ENCODE data around the gene TBC1D22B. TPM values are rescaled to one million over a fixed set of nuclear protein-coding genes. Genes with fewer than 3 reads are reported as not detected.

TBC1D22B gene
- total and polyA plus RNA-seq, 9 of the 15 experiments (the other 6 are each of a cell fraction or from before 2014, with no cell fraction given): 4.8 to 24.2 (median 13.5) TPM

- TF ChIP-seq GMEB1 (CRISPR knock-in tag; IDR thresholded peaks at IDR 0.05) (no peak), MCM2 (IDR thresholded peaks at IDR 0.05; ENCODE audit: low read depth) (no peak), CBX3 (IDR thresholded peaks at IDR 0.05; ENCODE audit: borderline replicate concordance in 1 of 2, low read length in 2 of 2) (peak in 1 of 2 experiments; percentile 76; a peak in 1 of 3 replicates), CC2D1A (IDR thresholded peaks at IDR 0.05) (peak; percentile 90), MXD1 (CRISPR knock-in tag; IDR thresholded peaks at IDR 0.05; ENCODE audit: borderline replicate concordance, poor library complexity, severe bottlenecking) (no peak), KDM1A (IDR thresholded peaks at IDR 0.05) (peak; percentile 73 to 81; a peak in 3 of 4 replicates), TBL1XR1 (IDR thresholded peaks at IDR 0.05; ENCODE audit: low read length in 2 of 2) (peak in 1 of 2 experiments; percentile 73; a peak in 1 of 4 replicates), ZEB2 (IDR thresholded peaks at IDR 0.05) (peak; percentile 100), IFI16 (CRISPR knock-in tag; IDR thresholded peaks at IDR 0.05) (no peak), CREB3 (tag; conservative IDR thresholded peaks at IDR 0.05; ENCODE audit: low read depth) (0 out of 2 replicates have a peak, but pooled peaks have one; percentile 11), DPF2 (IDR thresholded peaks at IDR 0.05) (peak; percentile 99), GABPB1 (CRISPR knock-in tag; IDR thresholded peaks at IDR 0.05) (0 out of 2 replicates have a peak, but pooled peaks have one; percentile 37), CREB3L1 (IDR thresholded peaks at IDR 0.05; ENCODE audit: borderline replicate concordance, low read depth) (no peak), MNT (conservative IDR thresholded peaks at IDR 0.05) (peak in 1 of 2 experiments; percentile 73; a peak in 2 of 4 replicates), TEAD1 (CRISPR knock-in tag; IDR thresholded peaks at IDR 0.05) (peak in 1 of 2 experiments; percentile 88; a peak in 2 of 4 replicates), RBM25 (IDR thresholded peaks at IDR 0.05; ENCODE audit: low read depth, low read length, severe bottlenecking) (no peak), SUPT5H (IDR thresholded peaks at IDR 0.05) (peak; percentile 43; the same call in 1 of the 2 replicates), POLR2A (conservative IDR thresholded peaks at IDR 0.05) (peak; percentile 58; the same call in 1 of the 2 replicates), OTX1 (CRISPR knock-in tag; IDR thresholded peaks at IDR 0.05) (peak; percentile 88), BHLHE40 (IDR thresholded peaks at IDR 0.05; ENCODE audit: low read length) (peak; percentile 26; the same call in 1 of the 2 replicates), NRF1 (conservative IDR thresholded peaks at IDR 0.05 in 1 of 2, IDR thresholded peaks at IDR 0.05 in 1 of 2) (peak; percentile 18 to 49; a peak in 1 of 4 replicates), FOSL1 (tag; conservative IDR thresholded peaks at IDR 0.05) (peak; percentile 48), CGGBP1 (CRISPR knock-in tag; IDR thresholded peaks at IDR 0.05) (0 out of 2 replicates have a peak, but pooled peaks have one; percentile 19)
These were observed 25.0 kb upstream of the TBC1D22B start (continued) for GRCh38 chr6:37232430-37233017.
